D721Med (cell line): ENCODE measurements around the gene ANKRD31.

Experiments
- DNase-seq: peaks from one replicate; pipeline ENCODE4 v3.0.0; 2011; ENCODE audit warnings: low spot score; ENCODE audit not compliant: insufficient read length
- FAIRE-seq: peaks from 2 replicates; lab custom pipeline; 2011; peaks lifted over from hg19 to GRCh38; lab: Jason Lieb, UNC
- TF ChIP-seq, protein P1 (sequence below): IDR thresholded peaks from 2 replicates; pipeline ENCODE4 v1.5.1; 2012; ENCODE audit warnings: mild to moderate bottlenecking, control low read depth; ENCODE audit not compliant: insufficient read depth; ENCODE audit errors: missing control alignments

The ANKRD31 gene

GRCh38 chr5:75040973-75041372 is 195.7 kb downstream of the ANKRD31 start:
- TF ChIP-seq, protein P1, sequence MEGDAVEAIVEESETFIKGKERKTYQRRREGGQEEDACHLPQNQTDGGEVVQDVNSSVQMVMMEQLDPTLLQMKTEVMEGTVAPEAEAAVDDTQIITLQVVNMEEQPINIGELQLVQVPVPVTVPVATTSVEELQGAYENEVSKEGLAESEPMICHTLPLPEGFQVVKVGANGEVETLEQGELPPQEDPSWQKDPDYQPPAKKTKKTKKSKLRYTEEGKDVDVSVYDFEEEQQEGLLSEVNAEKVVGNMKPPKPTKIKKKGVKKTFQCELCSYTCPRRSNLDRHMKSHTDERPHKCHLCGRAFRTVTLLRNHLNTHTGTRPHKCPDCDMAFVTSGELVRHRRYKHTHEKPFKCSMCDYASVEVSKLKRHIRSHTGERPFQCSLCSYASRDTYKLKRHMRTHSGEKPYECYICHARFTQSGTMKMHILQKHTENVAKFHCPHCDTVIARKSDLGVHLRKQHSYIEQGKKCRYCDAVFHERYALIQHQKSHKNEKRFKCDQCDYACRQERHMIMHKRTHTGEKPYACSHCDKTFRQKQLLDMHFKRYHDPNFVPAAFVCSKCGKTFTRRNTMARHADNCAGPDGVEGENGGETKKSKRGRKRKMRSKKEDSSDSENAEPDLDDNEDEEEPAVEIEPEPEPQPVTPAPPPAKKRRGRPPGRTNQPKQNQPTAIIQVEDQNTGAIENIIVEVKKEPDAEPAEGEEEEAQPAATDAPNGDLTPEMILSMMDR = no peak
- FAIRE-seq (no peak), DNase-seq (no peak)

DNA sequence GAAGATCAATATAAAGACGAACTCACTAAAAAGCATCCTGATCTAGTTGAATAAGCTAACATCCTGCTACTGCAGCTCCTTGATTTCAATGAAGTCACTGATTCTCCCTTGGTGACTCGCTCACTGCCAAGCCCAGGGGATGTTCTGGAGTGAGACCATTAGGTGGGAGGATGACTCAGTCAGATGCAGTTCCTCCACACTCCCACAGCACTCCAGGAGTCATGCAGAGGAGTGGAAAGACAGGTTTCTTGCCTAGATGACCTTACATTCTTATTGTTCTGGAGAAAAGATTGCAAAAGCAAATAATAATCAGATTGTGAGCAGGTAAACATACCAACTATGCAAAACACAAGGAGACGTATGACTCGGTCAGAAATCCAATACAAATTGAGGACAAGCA is 199.6 kb downstream of the ANKRD31 start:
- FAIRE-seq (peak; percentile 51), DNase-seq (no peak)

DNA sequence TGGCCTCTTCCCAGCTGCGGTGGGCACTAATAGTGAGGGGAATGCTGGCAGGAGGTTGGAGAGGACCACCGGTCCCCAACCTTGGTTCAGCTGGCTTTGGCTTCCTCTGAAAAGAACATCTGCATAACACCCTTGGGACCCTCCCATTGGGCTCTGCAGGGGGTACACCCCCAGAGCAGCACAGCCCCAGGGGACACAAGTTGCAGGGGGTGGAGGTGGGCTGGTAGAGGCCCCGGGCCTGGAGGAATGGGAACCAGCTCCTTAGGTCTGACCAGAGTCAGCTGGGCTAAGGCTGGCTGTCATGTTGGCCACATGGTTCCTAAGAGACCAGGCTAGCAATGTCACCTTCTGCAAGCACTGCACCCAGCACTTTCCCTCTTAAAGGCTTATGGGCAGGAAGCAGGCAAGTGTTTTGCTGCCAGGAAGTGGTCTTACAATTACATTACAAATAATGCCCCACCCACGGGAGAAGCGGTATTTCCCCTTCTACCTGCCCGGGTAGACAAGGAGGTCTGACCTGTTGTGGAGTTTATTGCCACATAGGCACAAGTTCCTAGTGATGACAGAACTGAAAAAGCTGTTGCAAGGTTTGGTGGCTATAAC is 202.4 kb downstream of the ANKRD31 start:
- FAIRE-seq = no peak

More for the DNA sequence above, 199.6 kb downstream of the ANKRD31 start:
- TF ChIP-seq, protein P1 = no peak

DNA sequence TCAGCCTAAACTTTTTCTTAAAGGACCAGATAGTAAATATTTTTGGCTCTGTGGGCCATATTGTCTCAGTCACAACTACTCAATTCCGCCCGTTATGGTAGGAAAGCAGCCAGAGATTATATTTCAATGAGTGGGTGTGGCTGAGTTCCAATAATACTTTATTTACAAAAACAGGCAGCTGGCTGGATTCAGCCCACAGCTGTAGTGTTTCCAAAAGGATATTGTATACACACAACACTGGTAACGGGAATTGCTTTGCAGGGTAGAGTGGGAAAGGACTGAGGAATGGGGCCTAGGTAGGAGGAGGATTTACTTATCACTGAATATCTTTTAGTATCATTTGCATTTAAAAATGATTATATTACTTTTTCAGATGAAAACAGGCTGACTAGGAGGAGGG is 205.3 kb downstream of the ANKRD31 start:
- no peak for FAIRE-seq
- no peak for DNase-seq
- TF ChIP-seq, protein P1 = no peak

More for the DNA sequence above, 202.4 kb downstream of the ANKRD31 start:
- no peak for DNase-seq
- TF ChIP-seq, protein P1 = no peak

GRCh38 chr5:75028090-75028489 is 208.6 kb downstream of the ANKRD31 start:
- DNase-seq (no peak), FAIRE-seq (no peak)
- TF ChIP-seq, protein P1 = no peak

DNA sequence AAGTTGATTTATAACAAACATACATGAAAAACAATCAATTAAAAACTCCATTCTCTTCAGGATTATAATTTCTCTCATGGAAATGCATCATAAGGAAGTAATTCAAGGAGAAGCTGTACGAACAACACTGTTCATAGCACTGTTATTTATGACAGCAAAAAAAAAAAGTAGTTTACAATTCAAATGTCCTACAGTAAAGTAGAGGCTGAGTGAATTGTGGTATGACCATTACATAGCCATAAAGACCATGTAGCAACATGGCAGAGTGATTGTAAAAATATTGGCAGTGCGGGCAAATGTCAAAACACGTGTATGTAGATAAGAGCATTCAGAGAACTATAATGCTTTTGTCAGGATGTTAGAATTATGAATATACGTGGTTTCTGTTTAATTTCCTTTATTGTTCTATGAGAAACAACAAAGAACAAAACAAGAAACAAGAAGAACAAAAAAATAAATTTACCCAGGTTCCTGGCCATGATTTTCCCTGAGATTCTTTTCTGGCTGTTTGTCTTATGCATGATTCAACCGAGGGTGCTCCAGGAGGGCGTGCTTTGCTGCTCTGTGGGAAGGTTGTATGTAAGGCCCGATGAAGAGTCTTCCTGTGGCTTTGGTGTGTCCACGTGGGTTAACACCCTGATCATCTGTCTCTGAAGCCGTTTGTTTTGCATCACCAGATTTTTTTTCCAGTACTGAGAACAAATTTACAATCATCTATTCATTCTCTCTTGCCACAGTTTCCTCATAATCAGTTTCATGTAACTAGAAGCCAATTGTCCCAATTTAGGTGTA is 213.1 kb downstream of the ANKRD31 start:
- TF ChIP-seq, protein P1 = no peak
- no peak for DNase-seq
- FAIRE-seq = no peak

- no peak for FAIRE-seq
- TF ChIP-seq, protein P1 = no peak
- DNase-seq = no peak
These were observed 214.9 kb downstream of the ANKRD31 start for GRCh38 chr5:75021800-75022199.
